Endothelial cell of umbilical vein (primary cell): ENCODE measurements around the gene TRMT11. TPM values are rescaled to one million over a fixed set of nuclear protein-coding genes. Genes with fewer than 3 reads are reported as not detected.

Source experiments
- BruUV-seq: library from RNA; stranded (reverse); fragments of 400-500 nt; replicated peaks from 2 replicates; lab custom pipeline; 2021; lab: Mats Ljungman, UMichigan
- CTCF ChIA-PET: fragments of 300-600, 350-600 bp; sonication (Branson Sonifier 250); formaldehyde crosslinking; loops from one replicate; lab custom pipeline; 2021; ENCODE audit warnings: antibody characterized with exemption, inconsistent platforms; lab: Charles Lee
- POLR2A ChIA-PET: fragments of 300-600, 350-600 bp; sonication (Branson Sonifier 250); formaldehyde crosslinking; loops from one replicate; lab custom pipeline; 2021; ENCODE audit warnings: antibody characterized with exemption, inconsistent platforms; lab: Charles Lee
- DNase-seq: peaks from one replicate; pipeline ENCODE4 v3.0.0-alpha.2; 2011; ENCODE audit warnings: low read depth, low spot score
- FAIRE-seq: peaks from 2 replicates; lab custom pipeline; 2011; peaks lifted over from hg19 to GRCh38; lab: Jason Lieb, UNC
- H2AFZ ChIP-seq: 2 replicates; pipeline ENCODE4 v1.6.0; 2012; ENCODE audit warnings: low read depth, low read length, control low read depth, inconsistent platforms
- H3K27ac ChIP-seq: 2 replicates; pipeline ENCODE4 v1.5.1; 2011; ENCODE audit warnings: low read depth, mild to moderate bottlenecking, control low read depth, low read length, moderate library complexity; ENCODE audit not compliant: insufficient read depth
- H3K27me3 ChIP-seq, 2 experiments: 2 replicates each; pipeline versions ENCODE4 v1.6.0 to v1.6.1; 2011; ENCODE audit warnings: low read length in 2 of 2, mixed read lengths in 1 of 2; ENCODE audit not compliant: control insufficient read depth in 2 of 2, insufficient read depth in 2 of 2
- H3K36me3 ChIP-seq, 2 experiments: 2 replicates in 1 of 2; 3 replicates in 1 of 2; pipeline ENCODE4 v1.5.1; 2011; ENCODE audit warnings: low read length in 2 of 2, mild to moderate bottlenecking in 1 of 2, moderate library complexity in 1 of 2; ENCODE audit not compliant: control insufficient read depth in 2 of 2, insufficient read depth in 2 of 2; ENCODE audit errors: extremely low read depth in 1 of 2
- H3K4me1 ChIP-seq: 3 replicates; pipeline ENCODE4 v1.5.1; 2011; ENCODE audit warnings: mild to moderate bottlenecking, low read length; ENCODE audit not compliant: control insufficient read depth, insufficient read depth; ENCODE audit errors: extremely low read depth
- H3K4me2 ChIP-seq: 2 replicates; pipeline ENCODE4 v1.6.1; 2011; ENCODE audit warnings: low read length, control low read depth, mixed read lengths; ENCODE audit not compliant: insufficient read depth
- H3K4me3 ChIP-seq, 3 experiments: fragments of 200-600 bp in 1 of 3; sonication (generic), shearing (Covaris generic) in 1 of 3; replicated peaks in 1 of 3; 2 replicates each; pipeline ENCODE4 v1.5.1; 2011 to 2016; ENCODE audit warnings: control low read depth in 3 of 3, low read length in 3 of 3, mild to moderate bottlenecking in 2 of 3, inconsistent platforms in 1 of 3, low read depth in 1 of 3, moderate library complexity in 1 of 3; ENCODE audit not compliant: insufficient read depth in 1 of 3
- H3K79me2 ChIP-seq: 2 replicates; pipeline ENCODE4 v1.6.0; 2012; ENCODE audit warnings: low read length, inconsistent platforms; ENCODE audit not compliant: control insufficient read depth, insufficient read depth
- H3K9ac ChIP-seq: replicated peaks from 2 replicates; pipeline ENCODE3; 2011; ENCODE audit warnings: low read length, control low read depth; ENCODE audit not compliant: insufficient read depth; ENCODE audit errors: extremely low read depth
- H3K9me1 ChIP-seq: replicated peaks from 3 replicates; pipeline ENCODE4 v1.6.0; 2011; ENCODE audit warnings: mild to moderate bottlenecking, low read length; ENCODE audit not compliant: control insufficient read depth, insufficient read depth; ENCODE audit errors: extremely low read depth
- H3K9me3 ChIP-seq: replicated peaks from 2 replicates; pipeline ENCODE4 v1.5.1; 2012; ENCODE audit warnings: low read length, inconsistent platforms; ENCODE audit not compliant: control insufficient read depth, insufficient read depth
- H4K20me1 ChIP-seq: replicated peaks from 2 replicates; pipeline ENCODE3; 2011; ENCODE audit warnings: mild to moderate bottlenecking, low read length; ENCODE audit not compliant: control insufficient read depth, insufficient read depth; ENCODE audit errors: extremely low read depth
- CTCF ChIP-seq, 2 donors: IDR thresholded peaks; 1 replicate in 1 of 2; 2 replicates in 1 of 2; pipeline ENCODE4 v1.5.1; 2011; ENCODE audit warnings: low read length in 2 of 2, mild to moderate bottlenecking in 2 of 2, moderate library complexity in 2 of 2, control low read depth in 1 of 2, inconsistent platforms in 1 of 2, low read depth in 1 of 2; ENCODE audit not compliant: insufficient read depth in 1 of 2; ENCODE audit errors: extremely low read depth in 1 of 2
- EZH2 ChIP-seq: IDR thresholded peaks from 2 replicates; pipeline ENCODE4 v1.6.1; 2012; ENCODE audit warnings: borderline replicate concordance, low read depth, mild to moderate bottlenecking, moderate library complexity, low read length, inconsistent platforms; ENCODE audit not compliant: severe bottlenecking
- FOS ChIP-seq: IDR thresholded peaks from 2 replicates; pipeline ENCODE4 v1.6.1; 2011; ENCODE audit warnings: mild to moderate bottlenecking, low read length, moderate library complexity, borderline replicate concordance; ENCODE audit not compliant: insufficient read depth
- GATA2 ChIP-seq: IDR thresholded peaks from 2 replicates; pipeline ENCODE4 v1.7.0; 2011; ENCODE audit warnings: low read depth, mild to moderate bottlenecking, moderate library complexity, mixed read lengths, low read length; ENCODE audit not compliant: insufficient read length, insufficient read depth
- JUN ChIP-seq: IDR thresholded peaks from 2 replicates; pipeline ENCODE4 v1.6.1; 2011; ENCODE audit warnings: borderline replicate concordance, low read depth; ENCODE audit not compliant: insufficient read length, insufficient read depth
- MAX ChIP-seq: IDR thresholded peaks from 2 replicates; pipeline ENCODE4 v1.6.1; 2011; ENCODE audit not compliant: insufficient read depth, insufficient read length
- MYC ChIP-seq: IDR thresholded peaks from one replicate; pipeline ENCODE4 v1.6.1; 2011; ENCODE audit warnings: mild to moderate bottlenecking, low read depth, low read length
- POLR2A ChIP-seq: IDR thresholded peaks from 2 replicates; pipeline ENCODE4 v1.6.1; 2012; ENCODE audit warnings: low read depth, mild to moderate bottlenecking, control low read depth, low read length
- POLR2AphosphoS5 ChIP-seq: IDR thresholded peaks from 2 replicates; pipeline ENCODE4 v1.6.1; 2012; ENCODE audit warnings: low read depth, mild to moderate bottlenecking, control low read depth, low read length, moderate library complexity; ENCODE audit not compliant: insufficient read depth
- dilution Hi-C: fragments of 300-500 bp; cut with MboI; formaldehyde crosslinking; loops from one replicate; pipeline ENCODE4 v1.15.0; 2019; ENCODE audit warnings: low sequenced_read_pairs; ENCODE audit not compliant: extremely low pct_ligation_motif_present
- intact Hi-C: fragments of 100-400 bp; cut with micrococcal nuclease; formaldehyde crosslinking; loops from one replicate; pipeline ENCODE4 v1.10.0; 2022
- polyA plus RNA-seq, 4 experiments: library from polyadenylated mRNA; depleted of rRNA in 3 of 4; stranded (reverse) in 3 of 4; unstranded in 1 of 4; fragments of >200 nt; gene quantifications; 2 replicates each; pipeline versions ENCODE4 v1.2.1 to v1.2.3, GENCODE V29; 2011 to 2012; ENCODE audit warnings: missing spikeins in 1 of 4
- total RNA-seq: library from RNA; stranded (reverse); gene quantifications from 2 replicates; pipeline ENCODE4 v1.2.3, GENCODE V29; 2021

TRMT11 gene
- total and polyA plus RNA-seq, 2 donors (not counting 3 experiments of a cell fraction or from before 2014, with no cell fraction given), result 5.1 to 10.7 TPM

- intact Hi-C loops, result loop anchor here (5.0 kb wide), 3 partner anchors 312 to 1237 kb away; partner anchors contain the start of genes CENPW and RNF146
- Histone ChIP-seq H3K9ac (no peak overlapping the region), H3K4me3 (no peak overlapping the region), H4K20me1 (no peaks in the 10 kb centered on the region), H3K9me3 (no peaks in the 10 kb centered on the region), H3K27me3 (no peaks in the 10 kb centered on the region), H3K4me2 (no peak overlapping the region), H3K36me3 (no peaks in the 10 kb centered on the region), H3K9me1 (no peaks in the 10 kb centered on the region), H3K79me2 (no peaks in the 10 kb centered on the region), H2AFZ (no peak overlapping the region), H3K27ac (no peak overlapping the region), H3K4me1 (no peaks in the 10 kb centered on the region)
- FAIRE-seq, result no peak
- dilution Hi-C loops, result no loop called here
- TF ChIP-seq MAX (no peak), JUN (no peak), EZH2 (no peak), CTCF (IDR thresholded peaks at IDR 0.05; ENCODE audit: extremely low read depth in 1 of 2, insufficient read depth in 1 of 2, low read depth in 1 of 2, low read length in 2 of 2) (no peak), FOS (no peak), POLR2AphosphoS5 (no peak), GATA2 (no peak), POLR2A (no peak), MYC (no peak)
- POLR2A ChIA-PET, result no interaction called here
- no TSS peak for BruUV-seq
- DNase-seq, result no peak
- CTCF ChIA-PET, result interaction anchor here (1.1 kb wide), 1 partner anchor 78 kb away, joined by 3 read pairs; no protein-coding TSS in a partner anchor
These were observed 43.7 kb downstream of the TRMT11 start for GRCh38 chr6:126030045-126030444.
